Dermis microvascular lymphatic vessel endothelial cell (primary cell): ENCODE measurements around the gene TRMU. TPM values are rescaled to one million over a fixed set of nuclear protein-coding genes. Genes with fewer than 3 reads are reported as not detected.
"Not testable (repeated sequence)": the region's sequence is repeated elsewhere in the genome, so short reads cannot be mapped to it uniquely, and the experiment has no call there.

Experiments used
- DNase-seq, 2 donors: peaks; one replicate each; pipeline versions ENCODE4 v3.0.0 to v3.0.0-alpha.2; 2010; ENCODE audit warnings: low read depth in 2 of 2
- total RNA-seq: library from RNA; depleted of rRNA; stranded (reverse); fragments of >200 nt; gene quantifications from 2 replicates; pipeline ENCODE4 v1.2.1, GENCODE V29; 2014

Gene TRMU
- total RNA-seq, 1 donor from 2014 or later = 16.3 TPM

DNA sequence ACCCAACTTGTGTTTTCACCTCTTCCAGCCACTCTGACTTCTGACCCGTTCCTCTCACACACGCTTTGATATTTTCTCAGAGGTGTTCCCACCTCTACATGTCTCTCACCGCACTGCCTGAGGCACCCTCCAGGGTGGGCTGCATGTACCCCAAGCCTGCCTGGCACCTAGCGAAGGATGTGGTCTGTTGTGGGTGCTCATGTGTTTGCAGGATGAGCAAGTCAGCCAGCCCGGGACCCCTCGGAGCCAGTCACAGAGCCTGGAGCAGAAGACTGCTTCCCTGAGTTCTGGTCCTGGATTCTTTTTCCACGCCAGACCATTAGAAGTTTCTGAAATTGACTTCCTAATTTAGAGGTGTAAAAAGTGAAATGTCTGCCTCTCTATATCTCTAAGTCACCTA lies 35.0 kb upstream of the TRMU start:
- no peak for DNase-seq

DNA sequence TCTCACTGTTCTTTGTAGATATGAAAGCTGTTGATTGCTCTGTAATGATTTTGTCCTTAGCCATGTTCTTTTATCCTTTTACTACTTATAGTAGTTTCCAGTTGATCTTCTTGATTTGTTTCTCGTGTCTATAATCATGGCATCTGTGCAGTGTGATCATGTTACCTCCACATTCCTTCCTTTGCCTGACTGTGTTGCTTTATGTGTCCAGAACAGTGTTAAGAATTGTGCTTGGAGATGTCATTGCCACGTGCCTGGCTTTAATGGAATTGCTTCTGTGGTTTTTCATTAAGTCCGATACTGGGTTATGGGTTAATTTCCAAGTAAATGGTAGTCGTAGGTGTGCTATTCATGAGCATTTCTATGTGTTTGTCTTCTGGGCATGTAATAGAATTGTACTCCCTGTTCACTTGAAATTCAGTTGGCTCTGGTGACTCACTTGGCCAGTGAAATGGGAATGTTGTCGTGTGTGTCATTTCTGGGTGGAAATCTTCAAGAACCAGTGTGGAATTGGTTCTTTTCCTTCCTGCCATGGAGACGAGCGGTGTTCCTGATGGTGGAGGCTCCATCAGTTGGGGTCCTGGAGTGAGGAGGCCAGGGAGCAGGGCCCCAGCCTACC lies 32.1 kb upstream of the TRMU start:
- DNase-seq = no peak

DNA sequence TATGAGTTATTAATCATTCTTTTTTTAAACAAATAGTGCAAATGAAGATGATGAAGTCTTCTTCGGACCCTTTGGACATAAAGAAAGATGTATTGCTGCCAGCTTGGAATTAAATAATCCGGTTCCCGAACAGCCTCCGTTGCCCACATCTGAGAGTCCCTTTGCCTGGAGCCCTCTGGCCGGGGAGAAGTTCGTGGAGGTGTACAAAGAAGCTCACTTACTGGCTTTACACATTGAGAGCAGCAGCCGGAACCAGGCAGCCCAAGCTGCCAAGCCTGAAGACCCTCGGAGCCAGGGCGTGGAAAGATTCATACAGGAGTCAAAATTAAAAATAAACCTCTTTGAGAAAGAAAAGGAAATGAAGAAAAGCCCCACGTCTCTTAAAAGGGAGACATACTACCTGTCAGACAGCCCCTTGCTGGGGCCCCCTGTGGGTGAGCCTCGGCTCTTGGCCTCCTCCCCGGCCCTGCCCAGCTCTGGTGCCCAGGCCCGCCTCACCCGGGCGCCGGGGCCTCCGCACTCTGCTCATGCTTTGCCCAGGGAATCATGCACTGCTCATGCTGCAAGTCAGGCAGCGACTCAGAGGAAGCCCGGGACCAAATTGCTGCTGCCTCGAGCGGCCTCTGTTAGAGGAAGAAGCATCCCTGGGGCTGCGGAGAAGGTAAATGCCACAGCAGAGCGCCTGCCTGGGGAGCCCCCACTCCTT lies 27.1 kb upstream of the TRMU start:
- DNase-seq = no peak

GRCh38 chr22:46309526-46310085 lies 25.9 kb upstream of the TRMU start:
- no peak for DNase-seq

DNA sequence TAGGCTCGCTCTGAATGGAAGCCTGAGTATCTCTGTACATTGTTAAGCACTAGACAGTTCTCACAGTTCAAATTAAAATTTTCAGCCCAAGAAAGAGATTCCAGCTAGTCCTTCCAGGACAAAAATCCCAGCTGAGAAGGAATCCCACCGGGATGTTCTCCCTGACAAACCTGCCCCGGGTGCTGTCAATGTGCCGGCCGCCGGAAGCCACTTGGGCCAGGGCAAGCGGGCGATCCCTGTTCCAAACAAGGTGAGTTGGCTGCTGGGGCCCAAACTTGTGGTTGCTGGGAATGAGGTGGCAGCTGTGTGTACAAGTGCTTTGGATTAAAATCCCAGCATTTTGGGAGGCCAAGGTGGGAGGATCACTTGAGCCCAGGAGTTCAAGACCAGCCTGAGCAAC lies 23.5 kb upstream of the TRMU start:
- DNase-seq = no peak

DNA sequence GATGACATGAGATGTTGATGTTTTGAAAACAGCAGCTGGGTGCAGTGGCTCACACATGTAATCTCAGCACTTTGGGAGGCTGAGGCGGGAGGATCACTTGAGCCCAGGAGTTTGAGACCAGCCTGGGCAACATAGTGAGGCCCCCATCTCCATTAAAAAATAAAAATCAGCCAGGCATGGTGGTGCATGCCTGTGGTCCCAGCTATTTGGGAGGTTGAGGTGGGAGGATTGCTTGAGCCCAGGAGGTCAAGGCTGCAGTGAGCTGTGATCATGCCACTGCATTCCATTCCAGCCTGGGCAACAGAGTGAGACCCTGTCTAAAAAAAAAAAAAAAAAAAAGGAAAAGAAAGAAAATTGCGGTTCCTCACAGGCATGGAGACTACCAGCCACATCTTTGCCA lies 22.7 kb upstream of the TRMU start:
- DNase-seq = not testable (repeated sequence)

- no peak for DNase-seq
Observed at GRCh38 chr22:46315976-46316375, 19.5 kb upstream of the TRMU start.

DNA sequence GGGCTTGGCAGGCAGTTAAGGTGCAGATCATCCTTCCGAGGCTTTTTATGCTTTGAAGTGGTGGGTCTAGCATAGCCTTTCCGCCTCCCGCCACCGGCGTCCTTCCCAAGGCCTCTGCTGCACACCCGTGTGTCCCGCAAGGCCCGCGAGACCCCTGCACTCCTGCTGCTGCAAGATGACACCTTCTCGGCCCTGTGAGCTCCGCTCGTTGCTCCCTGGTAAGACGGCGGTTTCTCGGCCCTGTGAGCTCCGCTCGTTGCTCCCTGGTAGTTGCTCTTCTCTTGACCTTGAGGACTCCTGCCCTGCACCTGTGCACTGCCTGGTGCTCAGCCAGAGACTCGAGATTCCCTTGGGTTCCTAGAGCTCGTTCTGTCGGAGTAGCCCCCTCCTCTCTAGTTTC lies 17.9 kb upstream of the TRMU start:
- DNase-seq = no peak

DNA sequence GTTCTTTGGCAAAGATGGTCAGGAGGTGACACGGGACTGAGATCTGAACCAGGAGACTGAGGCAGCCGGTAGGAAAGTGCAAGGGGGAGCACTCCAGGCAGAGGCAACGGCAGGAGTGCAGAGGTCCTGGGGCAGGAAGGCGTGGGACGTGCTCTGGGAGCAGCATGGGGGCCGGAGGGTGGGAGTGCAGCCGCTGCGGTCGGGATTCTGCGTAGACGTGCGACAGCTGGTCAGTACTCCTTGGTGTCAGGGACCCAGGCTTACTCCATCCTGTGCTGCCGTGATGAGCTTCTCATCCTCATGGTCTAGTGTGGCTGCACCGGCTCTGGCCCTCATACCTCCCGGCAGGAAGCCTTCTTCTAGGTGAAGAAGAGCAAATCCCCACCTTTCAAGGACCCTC lies 16.9 kb upstream of the TRMU start:
- no peak for DNase-seq

DNA sequence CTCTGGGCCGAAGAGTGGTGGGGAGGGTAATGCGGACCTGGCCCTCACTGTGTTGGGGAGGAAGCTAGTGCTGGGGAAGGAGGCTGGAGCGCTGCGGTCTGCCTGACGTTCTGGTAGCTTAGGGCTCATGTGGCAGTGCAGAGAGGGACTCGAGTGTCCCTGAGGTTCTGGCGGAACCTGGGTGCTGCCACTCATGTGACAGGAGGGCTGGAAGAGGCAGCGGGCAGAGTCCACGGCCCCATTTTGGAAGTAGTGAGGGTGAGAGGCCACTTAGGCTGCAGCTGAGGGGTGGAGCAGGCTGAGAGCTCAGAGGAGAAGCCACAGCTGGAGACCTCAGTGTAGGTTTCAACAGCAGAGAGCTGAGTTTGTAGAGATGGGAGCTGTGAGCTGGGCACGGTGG lies 16.2 kb upstream of the TRMU start:
- no peak for DNase-seq

- no peak for DNase-seq
Observed at GRCh38 chr22:46320166-46320710, 15.3 kb upstream of the TRMU start.

DNA sequence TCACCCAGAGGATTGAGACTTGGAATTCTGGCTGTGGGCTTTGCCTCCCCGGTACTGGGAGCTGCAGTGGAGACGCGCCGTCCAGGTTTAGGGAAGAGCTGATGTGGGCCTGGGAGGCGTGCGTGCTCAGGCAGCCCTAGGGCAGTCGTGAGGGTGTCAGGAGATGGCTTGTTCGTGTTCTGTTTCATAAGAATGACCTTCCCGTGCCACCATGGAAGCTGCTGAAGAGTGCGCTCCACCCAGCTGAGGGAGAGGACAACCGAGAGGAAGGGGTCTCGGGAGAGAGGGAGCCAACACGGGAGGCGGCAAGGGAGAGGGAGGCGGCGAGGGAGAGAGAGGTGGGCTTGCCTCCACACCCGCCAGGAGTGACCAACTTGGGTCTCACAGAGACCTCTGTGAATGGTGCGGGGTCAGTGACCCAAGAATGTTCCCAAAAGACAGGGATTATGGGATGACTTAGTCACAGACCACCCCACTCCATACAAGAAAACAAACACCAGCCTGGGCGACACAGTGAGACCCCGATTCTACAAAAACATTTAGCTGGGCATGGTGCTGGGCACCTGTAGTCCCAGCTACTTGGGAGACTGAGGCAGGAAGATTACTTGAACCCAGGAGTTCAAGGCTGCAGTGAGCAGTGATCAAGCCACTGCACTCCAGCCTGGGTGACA lies 14.7 kb upstream of the TRMU start:
- no peak for DNase-seq

- no peak for DNase-seq
Observed at GRCh38 chr22:46322711-46323110, 12.8 kb upstream of the TRMU start.

- no peak for DNase-seq
Observed at GRCh38 chr22:46323162-46323561, 12.4 kb upstream of the TRMU start.

- no peak for DNase-seq
Observed at GRCh38 chr22:46326066-46326680, 9.3 kb upstream of the TRMU start.

DNA sequence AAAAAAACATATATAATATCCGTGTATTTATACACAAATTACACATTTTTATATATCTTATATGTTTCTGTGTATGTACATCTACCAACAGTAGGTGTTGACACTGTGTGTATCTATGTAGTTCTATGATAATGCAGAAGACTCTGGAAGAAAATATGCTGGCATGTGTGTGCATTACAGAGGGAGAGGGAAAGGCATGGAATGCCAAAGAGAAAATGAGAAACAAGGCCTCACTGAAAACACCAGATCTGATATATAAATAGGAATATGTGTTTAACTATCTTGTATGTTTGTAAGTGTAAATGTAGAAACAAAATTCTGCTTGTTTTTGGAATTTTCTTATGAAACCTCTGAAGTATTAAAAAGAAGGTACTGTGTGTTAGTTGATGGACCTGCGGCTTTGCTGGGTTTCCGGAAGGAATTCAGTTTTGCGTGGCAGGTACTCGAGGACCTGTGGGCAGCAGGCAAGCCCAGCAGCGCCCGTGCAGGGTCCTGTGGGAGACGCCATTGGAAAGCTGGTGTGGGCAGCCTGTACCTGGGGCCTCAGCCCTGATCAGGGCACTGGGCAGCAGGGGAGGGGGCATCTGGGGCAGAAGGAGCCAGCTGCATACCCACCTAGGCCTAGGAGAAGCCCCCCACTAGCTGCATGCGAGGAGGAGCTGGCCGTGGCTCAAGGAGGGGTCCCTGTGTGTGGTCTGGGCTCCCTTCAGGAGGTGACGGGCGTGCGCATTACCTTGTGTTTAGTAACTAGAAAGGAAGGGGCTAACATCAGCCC lies 7.6 kb upstream of the TRMU start:
- no peak for DNase-seq

GRCh38 chr22:46328797-46329196 lies 6.7 kb upstream of the TRMU start:
- DNase-seq = no peak

DNA sequence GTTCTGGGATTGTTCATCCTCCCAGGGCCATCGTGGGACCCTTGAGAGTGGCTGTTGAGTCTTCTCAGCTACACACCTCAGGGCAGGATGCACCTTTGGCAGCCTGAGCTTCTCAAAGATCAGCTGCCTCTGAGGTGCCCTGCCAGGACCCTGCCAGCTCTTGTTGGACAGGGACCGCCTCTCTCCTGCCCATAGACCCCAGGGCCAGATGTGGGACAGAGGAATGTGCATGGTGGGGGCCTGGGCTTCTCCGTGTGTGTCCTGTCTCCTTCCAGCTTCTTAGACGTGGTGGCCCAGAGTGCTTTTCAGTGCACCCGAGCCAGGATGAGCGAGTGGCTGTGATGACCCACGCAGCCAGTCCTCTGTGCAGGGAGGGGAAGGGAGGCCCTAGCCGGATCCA lies 5.9 kb upstream of the TRMU start:
- no peak for DNase-seq

DNA sequence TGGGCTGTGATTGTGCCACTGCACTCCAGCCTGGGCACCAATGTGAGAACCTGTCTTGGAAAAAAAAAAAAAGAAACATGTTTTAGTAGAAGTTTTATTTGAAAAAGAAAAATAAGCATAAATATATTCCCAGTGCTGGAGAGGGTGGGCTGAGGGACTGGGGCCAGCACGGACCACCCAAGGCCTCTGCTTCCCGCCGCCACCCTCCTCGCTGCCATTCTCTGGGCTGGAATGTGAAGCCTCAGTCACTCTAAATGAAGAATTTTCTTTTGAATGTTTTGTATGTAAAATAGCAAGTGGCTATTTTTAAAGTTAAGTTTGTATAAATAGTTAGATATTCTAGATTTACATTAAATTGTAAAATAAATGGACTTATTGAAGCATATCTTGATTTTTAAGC lies 5.1 kb upstream of the TRMU start:
- no peak for DNase-seq

- DNase-seq = no peak
Observed at GRCh38 chr22:46331496-46331895, 4.0 kb upstream of the TRMU start.
